HG03175 (cell line): Measurements from ENCODE around the gene RELCH.
"Not testable (repeated sequence)": the region's sequence is repeated elsewhere in the genome, so short reads cannot be mapped to it uniquely, and the experiment has no call there.

Experiments
- ATAC-seq: cut with Tn5 transposase; IDR thresholded peaks from one replicate; pipeline ENCODE4 v1.9.1; 2021; ENCODE audit warnings: mild to moderate bottlenecking, moderate library complexity; ENCODE audit not compliant: unreplicated experiment

The RELCH gene

GRCh38 chr18:62186774-62187542, at the start of gene RELCH, which contains the start of gene PIGN:
Gene RELCH (plus strand): TSS chr18:62187255. CDS start chr18:62187506, 251 bp downstream.
Gene PIGN (minus strand): TSS chr18:62187056. CDS start chr18:62161353, 25,703 bp downstream.
- ATAC-seq, result peak; percentile 92

GRCh38 chr18:62138461-62139235, 48.4 kb upstream of the RELCH start:
- ATAC-seq, result no peak

- ATAC-seq, result no peak
These were observed 46.8 kb upstream of the RELCH start for GRCh38 chr18:62140259-62140658.

GRCh38 chr18:62144338-62144737, 42.7 kb upstream of the RELCH start:
- ATAC-seq, result no peak

GRCh38 chr18:62151068-62151771, 35.8 kb upstream of the RELCH start:
- ATAC-seq, result no peak

GRCh38 chr18:62152844-62153243, 34.2 kb upstream of the RELCH start:
- ATAC-seq, result peak; percentile 81

- no peak for ATAC-seq
These were observed 29.2 kb upstream of the RELCH start for GRCh38 chr18:62157843-62158242.

- ATAC-seq, result no peak
These were observed 22.7 kb upstream of the RELCH start for GRCh38 chr18:62164310-62164709.

- no peak for ATAC-seq
These were observed 22.1 kb upstream of the RELCH start for GRCh38 chr18:62164855-62165487.

- no peak for ATAC-seq
These were observed 21.5 kb upstream of the RELCH start for GRCh38 chr18:62165583-62165982.

- not testable (repeated sequence) for ATAC-seq
These were observed 20.5 kb upstream of the RELCH start for GRCh38 chr18:62166524-62166923.

GRCh38 chr18:62170857-62171256, 16.2 kb upstream of the RELCH start:
- ATAC-seq, result no peak

GRCh38 chr18:62172298-62172697, 14.8 kb upstream of the RELCH start:
- no peak for ATAC-seq

- ATAC-seq, result no peak
These were observed 11.5 kb upstream of the RELCH start for GRCh38 chr18:62175521-62175920.

GRCh38 chr18:62177271-62177670, 9.8 kb upstream of the RELCH start:
- no peak for ATAC-seq

- no peak for ATAC-seq
These were observed 7.8 kb upstream of the RELCH start for GRCh38 chr18:62179213-62179612.

- no peak for ATAC-seq
These were observed 4.8 kb upstream of the RELCH start for GRCh38 chr18:62182220-62182619.

GRCh38 chr18:62183578-62184195, 3.4 kb upstream of the RELCH start:
- no peak for ATAC-seq

- no peak for ATAC-seq
These were observed 619 bp upstream of the RELCH start for GRCh38 chr18:62186499-62186773.

- peak; percentile 16 for ATAC-seq
These were observed 772 bp downstream of the RELCH start for GRCh38 chr18:62187543-62188510.
